Activated CD8-positive, alpha-beta T cell treated with anti-CD3 and anti-CD28 coated beads for 36 hours (primary cell): Measurements from ENCODE around the gene RDH11. TPM values are rescaled to one million over a fixed set of nuclear protein-coding genes. Genes with fewer than 3 reads are reported as not detected.
"Not testable (repeated sequence)": the region's sequence is repeated elsewhere in the genome, so short reads cannot be mapped to it uniquely, and the experiment has no call there.

ENCODE experiments used
- ATAC-seq: fragments of 200-7000 bp; cut with Tn5 transposase; one replicate; pipeline ENCODE4 v1.10.0; 2021; ENCODE audit warnings: mild to moderate bottlenecking, moderate library complexity
- CTCF ChIA-PET: fragments of 350-600 bp; sonication (Branson Sonifier 250); formaldehyde crosslinking; loops from one replicate; lab custom pipeline; 2021; ENCODE audit warnings: antibody characterized with exemption; lab: Charles Lee
- POLR2A ChIA-PET: fragments of 350-600 bp; sonication (Branson Sonifier 250); formaldehyde crosslinking; loops from one replicate; lab custom pipeline; 2021; ENCODE audit warnings: antibody characterized with exemption; lab: Charles Lee
- DNase-seq: peaks from one replicate; pipeline ENCODE4 v3.0.0-alpha.2; 2020
- H3K27ac Mint-ChIP-seq: one replicate; pipeline ENCODE4 v1.8.0; 2021; ENCODE audit warnings: mild to moderate bottlenecking, mixed read lengths
- H3K27me3 Mint-ChIP-seq: one replicate; pipeline ENCODE4 v1.8.0; 2021; ENCODE audit warnings: mixed read lengths
- H3K36me3 Mint-ChIP-seq: one replicate; pipeline ENCODE4 v1.8.0; 2021; ENCODE audit warnings: low read depth, mixed read lengths
- H3K4me1 Mint-ChIP-seq: one replicate; pipeline ENCODE4 v1.8.0; 2021; ENCODE audit warnings: low read depth, mixed read lengths
- H3K4me3 Mint-ChIP-seq: one replicate; pipeline ENCODE4 v1.8.0; 2021; ENCODE audit warnings: mild to moderate bottlenecking, moderate library complexity, mixed read lengths
- H3K9me3 Mint-ChIP-seq: one replicate; pipeline ENCODE4 v1.8.0; 2021; ENCODE audit warnings: mixed read lengths
- intact Hi-C: fragments of 100-400 bp; cut with micrococcal nuclease; formaldehyde crosslinking; loops from one replicate; pipeline ENCODE4 v1.10.0; 2022
- total RNA-seq, 2 experiments: library from RNA; stranded (reverse); gene quantifications; one replicate each; pipeline ENCODE4 v1.2.3, GENCODE V29; 2021
- TF ChIP-seq, protein P1 (sequence below): fragments of 200-600 bp; IDR thresholded peaks from one replicate; pipeline ENCODE4 v1.8.0; 2022; ENCODE audit warnings: antibody characterized with exemption, mild to moderate bottlenecking

Gene RDH11
- total RNA-seq, 2 experiments from 2014 or later, result 78.9 to 83.2 TPM

DNA sequence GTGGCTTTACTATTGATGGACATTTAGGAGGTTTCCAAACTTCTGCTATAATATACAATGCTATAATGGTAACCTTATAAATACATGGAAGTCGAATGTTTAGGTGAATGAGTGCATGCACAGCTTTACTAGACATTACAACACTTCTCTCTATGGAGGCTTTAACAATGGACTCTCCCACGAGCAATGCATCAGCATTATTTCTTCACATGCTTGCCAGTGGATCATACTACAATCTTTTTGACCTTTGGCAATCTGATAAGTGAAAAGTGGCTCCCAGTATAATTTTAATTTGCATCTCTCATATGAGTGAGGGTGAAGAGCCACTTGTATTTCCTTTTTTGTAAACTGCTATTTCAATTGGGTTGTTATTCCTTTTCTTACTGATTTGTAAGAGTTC lies 24.3 kb upstream of the RDH11 start:
- Mint-ChIP-seq H3K27me3 (peaks cover 35% of the 10 kb centered on the region), H3K4me3 (no peak overlapping the region), H3K36me3 (no peaks in the 10 kb centered on the region), H3K27ac (no peak overlapping the region), H3K9me3 (no peaks in the 10 kb centered on the region), H3K4me1 (no peaks in the 10 kb centered on the region)
- ChIA-PET POLR2A (interaction anchor here (0.7 kb wide), 1 partner anchor 26 kb away, joined by 3 read pairs; no protein-coding TSS in a partner anchor), CTCF (no interaction called here)
- TF ChIP-seq, protein P1, sequence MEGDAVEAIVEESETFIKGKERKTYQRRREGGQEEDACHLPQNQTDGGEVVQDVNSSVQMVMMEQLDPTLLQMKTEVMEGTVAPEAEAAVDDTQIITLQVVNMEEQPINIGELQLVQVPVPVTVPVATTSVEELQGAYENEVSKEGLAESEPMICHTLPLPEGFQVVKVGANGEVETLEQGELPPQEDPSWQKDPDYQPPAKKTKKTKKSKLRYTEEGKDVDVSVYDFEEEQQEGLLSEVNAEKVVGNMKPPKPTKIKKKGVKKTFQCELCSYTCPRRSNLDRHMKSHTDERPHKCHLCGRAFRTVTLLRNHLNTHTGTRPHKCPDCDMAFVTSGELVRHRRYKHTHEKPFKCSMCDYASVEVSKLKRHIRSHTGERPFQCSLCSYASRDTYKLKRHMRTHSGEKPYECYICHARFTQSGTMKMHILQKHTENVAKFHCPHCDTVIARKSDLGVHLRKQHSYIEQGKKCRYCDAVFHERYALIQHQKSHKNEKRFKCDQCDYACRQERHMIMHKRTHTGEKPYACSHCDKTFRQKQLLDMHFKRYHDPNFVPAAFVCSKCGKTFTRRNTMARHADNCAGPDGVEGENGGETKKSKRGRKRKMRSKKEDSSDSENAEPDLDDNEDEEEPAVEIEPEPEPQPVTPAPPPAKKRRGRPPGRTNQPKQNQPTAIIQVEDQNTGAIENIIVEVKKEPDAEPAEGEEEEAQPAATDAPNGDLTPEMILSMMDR, result no peak
- no peak for DNase-seq
- no peak for ATAC-seq
- intact Hi-C loops, result no loop called here

DNA sequence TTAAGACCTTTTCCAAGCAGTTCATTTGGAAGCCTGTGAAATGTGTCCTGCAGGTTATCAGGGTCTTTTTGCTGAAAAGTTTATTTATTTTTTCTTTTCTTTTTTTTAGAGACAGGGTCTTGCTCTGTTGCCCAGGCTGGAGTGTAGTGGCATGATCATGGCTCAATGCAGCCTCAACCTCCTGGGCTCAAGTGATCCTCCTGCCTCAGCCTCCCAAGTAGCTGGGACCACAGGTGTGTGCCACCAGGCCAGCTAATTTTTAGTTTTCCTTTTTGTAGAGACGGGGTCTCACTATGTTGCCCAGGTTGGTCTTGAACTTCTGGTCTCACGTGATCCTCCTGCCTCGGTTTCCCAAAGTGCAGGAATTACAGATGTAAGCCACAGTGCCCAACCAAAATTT lies 23.8 kb upstream of the RDH11 start:
- intact Hi-C loops, CTCF ChIA-PET, H3K27ac Mint-ChIP-seq, DNase-seq, H3K36me3 Mint-ChIP-seq, H3K4me1 Mint-ChIP-seq, H3K9me3 Mint-ChIP-seq, ATAC-seq, H3K4me3 Mint-ChIP-seq: not testable (repeated sequence)
- peaks cover 33% of the 10 kb centered on the region for H3K27me3 Mint-ChIP-seq
- POLR2A ChIA-PET, result interaction anchor here (0.7 kb wide), 1 partner anchor 25 kb away, joined by 3 read pairs; no protein-coding TSS in a partner anchor

DNA sequence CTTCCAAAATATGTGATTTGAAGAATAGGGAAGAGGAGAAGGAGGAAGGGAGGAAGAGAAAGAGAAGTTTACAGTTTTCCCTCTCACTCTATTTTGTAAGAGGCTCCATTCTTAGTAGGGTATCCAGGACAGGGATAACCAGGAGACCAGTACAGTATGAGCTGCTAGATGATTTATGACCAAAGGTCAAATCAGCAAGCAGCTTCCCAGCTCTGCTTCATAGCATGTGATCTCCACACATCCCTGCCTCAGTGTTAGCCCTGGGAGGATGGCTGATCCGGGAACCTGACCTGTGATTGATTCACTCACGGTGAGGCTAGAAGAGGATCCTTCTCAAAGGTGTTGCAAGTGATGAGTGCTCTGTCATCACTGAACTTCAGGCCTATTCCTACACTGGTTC lies 22.7 kb upstream of the RDH11 start:
- H3K27me3 Mint-ChIP-seq, result peaks cover 24% of the 10 kb centered on the region
- ChIA-PET POLR2A (no interaction called here), CTCF (no interaction called here)
- intact Hi-C loops, result no loop called here
- no peaks in the 10 kb centered on the region for H3K4me1 Mint-ChIP-seq
- no peaks in the 10 kb centered on the region for H3K9me3 Mint-ChIP-seq
- H3K27ac Mint-ChIP-seq, result no peak overlapping the region
- TF ChIP-seq, protein P1, result no peak
- no peaks in the 10 kb centered on the region for H3K36me3 Mint-ChIP-seq
- H3K4me3 Mint-ChIP-seq, result no peak overlapping the region
- ATAC-seq (no peak), DNase-seq (no peak)

DNA sequence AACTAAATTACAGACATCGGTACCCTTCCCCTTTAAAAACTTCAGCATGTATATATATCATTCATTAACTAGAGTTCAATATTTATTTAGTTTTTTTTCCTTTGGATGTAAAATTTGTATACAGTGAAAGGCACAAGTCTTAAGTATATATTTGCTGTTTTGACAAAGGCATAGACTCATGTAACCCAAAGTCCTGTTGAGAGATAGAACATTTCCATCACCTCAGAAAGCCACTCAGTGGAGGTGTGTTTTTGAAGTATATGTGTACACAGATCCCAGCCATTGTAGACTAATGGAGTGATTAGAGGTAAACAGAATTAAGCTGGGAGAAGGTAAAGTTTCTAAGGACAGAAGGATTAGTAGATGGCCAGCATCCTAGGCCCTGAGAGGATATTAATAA lies 21.5 kb upstream of the RDH11 start:
- Mint-ChIP-seq H3K27me3 (peaks cover 15% of the 10 kb centered on the region), H3K4me3 (no peak overlapping the region)
- CTCF ChIA-PET, result interaction anchor here (0.7 to 0.9 kb wide), 2 partner anchors 13 to 43 kb away, joined by 3 read pairs; no protein-coding TSS in a partner anchor

DNA sequence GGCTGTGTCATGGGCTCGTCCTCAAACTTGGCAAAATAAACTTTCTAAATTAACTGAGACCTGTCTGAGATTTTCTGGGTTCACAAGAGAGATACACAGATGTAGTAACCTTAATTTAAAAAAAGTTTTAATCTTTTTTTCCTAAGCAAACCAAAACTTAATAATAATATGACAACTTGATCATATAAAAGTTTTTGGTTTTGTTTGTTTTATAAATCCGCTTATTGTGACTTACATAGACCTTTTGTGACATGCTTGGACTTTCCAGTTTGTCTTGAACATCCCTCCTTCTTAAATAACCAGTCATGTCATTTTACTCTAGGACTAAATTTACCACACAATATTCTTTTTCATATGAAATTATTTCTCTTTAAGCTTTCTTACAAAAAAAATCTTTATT lies 14.6 kb upstream of the RDH11 start:
- Mint-ChIP-seq H3K27ac (no peak overlapping the region), H3K4me1 (no peaks in the 10 kb centered on the region), H3K27me3 (peaks cover 3% of the 10 kb centered on the region), H3K4me3 (no peak overlapping the region), H3K36me3 (peaks cover 3% of the 10 kb centered on the region), H3K9me3 (peaks cover 11% of the 10 kb centered on the region)
- ChIA-PET POLR2A (interaction anchor here (1.1 kb wide), 1 partner anchor 50 kb away, joined by 3 read pairs; no protein-coding TSS in a partner anchor), CTCF (interaction anchor here (0.9 to 2.4 kb wide), 6 partner anchors 44 to 243 kb away, joined by 3 to 8 read pairs (median 5); no protein-coding TSS in a partner anchor)
- no peak for ATAC-seq
- TF ChIP-seq, protein P1, result no peak
- intact Hi-C loops, result no loop called here
- DNase-seq, result no peak

More for the DNA sequence above, 21.5 kb upstream of the RDH11 start:
- H3K36me3 Mint-ChIP-seq, result no peaks in the 10 kb centered on the region
- POLR2A ChIA-PET, result no interaction called here
- ATAC-seq (no peak), DNase-seq (no peak)
- H3K4me1 Mint-ChIP-seq, result no peaks in the 10 kb centered on the region
- TF ChIP-seq, protein P1, result no peak
- intact Hi-C loops, result no loop called here
- no peaks in the 10 kb centered on the region for H3K9me3 Mint-ChIP-seq
- H3K27ac Mint-ChIP-seq, result no peak overlapping the region

DNA sequence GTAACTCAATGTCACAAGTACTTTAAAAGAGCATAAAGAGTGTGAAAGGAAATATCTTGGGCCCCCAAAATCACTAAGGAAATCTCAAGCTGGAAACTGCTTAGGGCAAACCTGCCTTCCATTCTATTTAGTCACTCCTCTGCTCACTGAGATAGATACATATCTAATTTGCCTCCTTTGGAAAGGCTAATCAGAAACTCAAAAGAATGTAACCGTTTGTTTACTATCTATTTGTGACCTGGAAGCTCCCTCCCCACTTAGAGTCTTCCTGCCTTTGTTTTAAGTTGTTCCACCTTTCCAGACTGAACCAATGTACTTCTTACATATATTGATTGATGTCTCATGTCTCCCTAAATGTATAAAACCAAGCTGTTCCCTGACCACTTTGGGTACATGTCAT lies 14.2 kb upstream of the RDH11 start:
- H3K36me3 Mint-ChIP-seq, H3K27me3 Mint-ChIP-seq, ATAC-seq, DNase-seq, H3K27ac Mint-ChIP-seq, H3K4me1 Mint-ChIP-seq, H3K4me3 Mint-ChIP-seq: not testable (repeated sequence)
- intact Hi-C loops, result loop anchor here (10.0 kb wide), 1 partner anchor 125 kb away; no protein-coding TSS in a partner anchor
- H3K9me3 Mint-ChIP-seq, result peaks cover 11% of the 10 kb centered on the region
- POLR2A ChIA-PET, result interaction anchor here (1.1 kb wide), 1 partner anchor 50 kb away, joined by 3 read pairs; no protein-coding TSS in a partner anchor
- CTCF ChIA-PET, result interaction anchor here (1.1 to 2.4 kb wide), 4 partner anchors 125 to 184 kb away, joined by 4 to 8 read pairs (median 6); no protein-coding TSS in a partner anchor

DNA sequence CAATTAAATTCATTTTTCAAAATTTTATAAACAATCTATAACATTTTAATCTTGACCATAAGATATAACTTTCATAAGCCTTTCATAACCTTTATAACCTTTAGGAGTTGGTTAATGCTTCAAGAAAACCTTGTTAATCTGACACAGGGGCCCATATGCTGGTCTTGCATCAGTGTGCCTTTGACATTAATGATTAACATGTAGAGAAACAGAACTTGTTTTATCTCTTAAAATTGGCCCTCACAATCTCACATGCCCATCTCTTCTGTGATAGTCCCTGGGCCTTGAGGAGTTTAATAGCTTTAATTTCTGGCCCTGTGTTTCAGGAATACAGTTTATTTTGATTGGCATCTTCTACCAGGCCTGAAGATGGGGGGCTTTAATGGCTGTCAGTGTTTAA lies 13.8 kb upstream of the RDH11 start:
- H3K36me3 Mint-ChIP-seq, H3K4me3 Mint-ChIP-seq, ATAC-seq, H3K27ac Mint-ChIP-seq, H3K27me3 Mint-ChIP-seq, DNase-seq, H3K4me1 Mint-ChIP-seq, POLR2A ChIA-PET: not testable (repeated sequence)
- intact Hi-C loops, result loop anchor here (10.0 kb wide), 1 partner anchor 125 kb away; no protein-coding TSS in a partner anchor
- H3K9me3 Mint-ChIP-seq, result peaks cover 11% of the 10 kb centered on the region
- CTCF ChIA-PET, result interaction anchor here (0.6 to 2.4 kb wide), 4 partner anchors 125 to 282 kb away, joined by 3 to 8 read pairs (median 4); no protein-coding TSS in a partner anchor
